Measurements from ENCODE around the gene CCDC85B.
A peak's percentile ranks its signal among the peaks of the same experiment; 100 is the strongest.

GRCh38 chr11:65884716-65885092 lies 5.8 kb upstream of the CCDC85B start:
- TF ChIP-seq REST (IDR thresholded peaks at IDR 0.05; ENCODE audit: borderline replicate concordance) (no peak), CTCF (IDR thresholded peaks at IDR 0.05; ENCODE audit: poor library complexity, severe bottlenecking) (peak; percentile 99), POLR2AphosphoS5 (IDR thresholded peaks at IDR 0.05) (peak; percentile 22), EZH2 (IDR thresholded peaks at IDR 0.05; ENCODE audit: borderline replicate concordance, insufficient read depth, low read length, poor library complexity, severe bottlenecking) (no peak), EP300 (conservative IDR thresholded peaks at IDR 0.05; ENCODE audit: poor library complexity, severe bottlenecking) (no peak), TAF1 (IDR thresholded peaks at IDR 0.05; ENCODE audit: low read depth) (no peak), RAD21 (conservative IDR thresholded peaks at IDR 0.05) (peak; percentile 79)

Data from neural cell (in vitro differentiated cells).